ENCODE measurements around the gene PIGU.
A peak's percentile ranks its signal among the peaks of the same experiment; 100 is the strongest.
"Not testable (repeated sequence)": the region's sequence is repeated elsewhere in the genome, so short reads cannot be mapped to it uniquely, and the experiment has no call there.

PIGU gene

DNA sequence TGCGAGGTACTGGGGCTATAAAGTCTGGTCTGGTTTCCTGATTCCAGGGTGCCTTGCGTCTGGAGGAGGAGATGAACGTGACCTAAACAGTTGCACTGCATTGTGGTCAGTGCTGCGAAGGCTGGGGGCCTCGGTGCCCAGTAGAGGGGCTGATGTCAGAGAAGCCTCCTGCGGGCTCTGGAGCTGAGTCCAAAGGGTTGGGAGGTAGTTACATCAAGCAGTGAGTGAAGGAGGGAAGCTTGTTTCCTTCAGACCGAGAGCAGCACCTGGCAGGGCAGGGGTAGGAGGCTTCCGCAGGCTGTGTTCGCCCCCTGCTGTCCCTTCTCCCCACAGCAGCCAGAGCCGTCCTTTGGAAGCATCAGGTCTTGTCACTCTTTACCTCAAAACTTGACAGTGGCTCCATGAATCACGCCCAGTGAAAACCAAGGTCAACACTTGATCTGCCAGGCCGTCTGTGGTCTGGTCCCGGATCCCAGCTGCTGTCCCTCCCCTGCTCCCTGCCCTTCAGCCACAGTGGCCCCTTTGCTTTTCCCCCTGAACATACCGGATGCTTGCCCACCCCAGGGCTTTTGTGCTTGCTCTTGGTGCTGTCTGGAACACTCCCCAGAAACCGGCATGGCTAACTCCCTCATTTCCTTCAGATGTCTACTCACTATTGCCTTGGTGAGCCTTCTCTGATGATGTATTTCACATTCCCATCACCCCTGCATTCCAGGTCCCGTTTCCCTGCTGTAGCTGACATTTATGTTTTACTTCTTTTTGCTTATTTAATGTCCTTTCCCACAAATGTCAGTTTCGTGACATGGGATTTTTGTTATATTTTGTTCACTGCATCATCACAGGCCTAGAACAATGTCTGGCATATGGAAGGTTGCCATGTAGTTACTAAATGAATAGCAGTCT, 153.7 kb downstream of the PIGU start:
- FAIRE-seq (peak; percentile 24), DNase-seq (ENCODE audit: extremely low spot score, insufficient read length, low read depth) (no peak)

DNA sequence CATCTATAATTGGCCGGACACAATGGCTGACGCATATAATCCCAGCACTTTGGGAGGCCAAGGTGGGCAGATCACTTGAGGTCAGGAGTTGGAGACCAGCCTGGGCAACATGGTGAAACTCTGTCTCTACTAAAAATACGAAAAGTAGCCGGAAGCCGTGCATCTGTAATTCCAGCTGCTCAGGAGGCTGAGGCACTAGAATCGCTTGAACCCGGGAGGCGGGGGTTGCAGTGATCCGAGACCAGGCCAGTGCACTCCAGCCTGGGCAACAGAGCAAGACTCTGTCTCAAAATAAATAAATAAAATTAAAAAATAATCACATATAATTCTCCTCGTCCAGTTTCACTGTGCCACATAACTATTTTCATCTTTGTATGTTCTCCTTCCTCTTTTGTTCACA, 157.1 kb downstream of the PIGU start:
- FAIRE-seq; DNase-seq (ENCODE audit: extremely low spot score, insufficient read length, low read depth): not testable (repeated sequence)

- DNase-seq (ENCODE audit: extremely low spot score, insufficient read length, low read depth); FAIRE-seq: not testable (repeated sequence)
These were observed 158.0 kb downstream of the PIGU start for GRCh38 chr20:34518863-34519262.

DNA sequence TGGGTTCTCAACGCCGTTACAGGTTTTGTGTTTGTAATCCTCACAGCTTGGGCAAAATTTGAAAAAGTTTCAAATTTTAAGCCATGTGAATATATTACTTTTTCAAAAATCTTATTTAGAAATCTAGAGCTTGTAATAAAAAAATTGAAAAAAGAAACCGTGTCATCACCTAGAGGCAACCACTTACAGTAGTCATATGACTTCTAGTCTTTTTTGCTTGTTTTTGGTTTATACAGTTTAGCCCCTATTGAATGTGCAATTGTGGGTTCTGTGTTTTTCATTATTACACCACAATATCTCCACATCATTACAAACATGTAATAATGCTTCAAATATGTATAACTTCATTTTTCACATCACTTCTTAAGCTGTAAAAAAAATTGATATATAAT, 159.8 kb downstream of the PIGU start:
- FAIRE-seq (no peak), DNase-seq (ENCODE audit: extremely low spot score, insufficient read length, low read depth) (no peak)

DNA sequence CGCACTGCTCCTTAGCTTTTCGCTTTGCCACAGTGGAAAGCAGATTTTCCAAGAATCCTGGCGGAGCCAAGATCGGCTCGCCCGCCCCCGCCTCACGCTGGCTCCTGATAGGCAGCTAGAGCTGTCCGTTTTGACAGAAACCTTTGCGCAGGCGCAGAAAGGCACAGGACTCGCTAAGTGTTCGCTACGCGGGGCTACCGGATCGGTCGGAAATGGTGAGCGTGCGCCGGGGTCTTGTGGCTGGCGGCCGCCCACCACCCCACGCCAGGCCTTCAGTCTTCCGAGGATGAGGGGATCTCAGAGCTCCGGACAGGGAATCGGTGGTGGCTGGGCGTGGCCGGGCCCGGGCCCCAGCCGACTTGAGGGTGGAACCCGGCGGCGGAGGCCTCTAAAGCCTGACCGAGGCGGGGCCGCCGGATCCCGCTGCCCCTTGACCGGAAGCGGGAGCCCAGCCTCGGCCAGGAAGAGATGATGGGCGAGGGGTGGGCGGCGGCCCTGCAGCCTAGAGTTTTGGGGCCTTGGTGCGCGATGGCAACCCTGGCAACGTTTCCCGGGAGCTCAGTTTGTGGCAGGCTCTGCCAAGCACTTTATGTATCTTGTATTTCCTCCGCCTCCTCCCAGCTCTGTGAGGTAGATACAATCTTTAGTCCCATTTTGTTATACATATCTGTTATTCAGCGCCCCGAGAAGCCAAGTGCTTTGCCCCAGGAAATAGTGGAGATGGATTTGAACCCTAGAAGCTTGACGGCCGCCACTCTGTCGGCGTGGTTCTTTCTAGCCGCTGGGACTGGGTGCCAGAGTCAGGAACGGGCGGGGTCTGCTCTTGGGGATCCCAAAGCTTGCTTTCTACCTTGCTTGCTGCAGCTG, 160.4 kb downstream of the PIGU start, which contains the start of gene DYNLRB1:
DYNLRB1 (plus strand) TSS at position 176 of the 867 bp plus-strand sequence; CDS start at position 213, 37 bp downstream.
- peak; percentile 86 for FAIRE-seq
- peak; percentile 77 for DNase-seq (ENCODE audit: extremely low spot score, insufficient read length, low read depth)

DNA sequence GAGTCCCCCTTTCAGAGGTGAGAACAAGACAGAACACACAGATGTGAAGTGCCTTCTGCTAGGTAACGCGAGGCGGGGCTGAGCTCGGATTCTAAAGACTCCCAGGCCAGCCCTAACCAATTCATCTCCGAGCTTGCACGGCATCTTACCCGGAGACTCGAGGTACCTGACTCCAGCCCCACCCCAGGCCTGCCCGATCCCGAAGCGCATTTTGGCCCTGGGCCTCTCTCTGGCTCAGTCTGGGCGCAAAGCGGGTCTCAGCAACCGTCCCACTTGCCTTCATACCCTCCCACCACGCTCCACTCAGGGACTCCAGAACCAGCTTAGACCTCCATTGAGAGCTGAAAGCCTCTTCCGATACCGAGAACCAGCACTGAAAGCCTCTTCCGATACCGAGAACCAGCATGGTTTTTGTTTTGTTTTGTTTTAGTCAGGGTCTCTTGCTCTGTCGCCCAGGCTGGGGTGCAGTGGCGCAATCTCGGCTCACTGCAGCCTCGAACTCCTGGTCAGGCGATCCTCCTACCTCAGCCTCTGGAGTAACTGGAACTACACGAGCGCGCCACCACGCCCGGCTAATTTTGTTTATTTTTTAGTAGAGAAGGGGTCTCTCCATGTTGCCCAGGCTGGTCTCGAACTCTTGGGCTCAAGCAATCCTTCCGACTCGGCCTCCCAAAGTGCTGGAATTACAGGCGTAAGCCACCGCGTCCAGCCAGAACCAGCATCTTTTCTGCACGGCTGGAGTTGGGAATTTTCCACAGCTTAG, 161.2 kb downstream of the PIGU start:
- DNase-seq (ENCODE audit: extremely low spot score, insufficient read length, low read depth) (peak; percentile 44), FAIRE-seq (peak; percentile 78)

DNA sequence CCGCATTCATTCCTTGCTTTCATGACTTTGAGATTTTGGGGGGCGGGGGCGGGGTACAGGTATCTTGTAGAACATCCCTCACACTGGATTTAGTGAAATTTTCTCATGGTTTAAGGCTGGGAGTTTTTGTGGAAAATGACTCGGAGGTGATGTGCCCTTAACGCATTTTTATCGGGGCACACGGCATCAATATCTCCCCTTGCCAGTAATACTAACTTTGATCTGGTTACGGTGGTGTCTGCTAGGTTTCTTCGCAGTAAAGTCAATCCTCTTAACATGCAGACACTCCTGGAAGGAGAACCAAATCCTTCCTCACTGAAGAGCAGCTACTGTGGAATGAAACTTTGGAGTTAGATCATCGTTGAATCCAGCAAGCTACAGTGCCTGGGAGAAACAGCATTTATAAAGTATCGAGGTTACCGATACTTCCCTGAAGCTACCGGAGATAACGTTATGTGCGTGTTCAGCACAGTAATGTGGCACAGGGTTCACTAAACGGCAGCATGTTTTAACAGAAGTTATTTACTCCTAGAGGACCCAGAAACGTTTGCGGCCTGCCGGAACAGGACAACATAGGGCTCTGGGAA, 161.9 kb downstream of the PIGU start:
- DNase-seq (ENCODE audit: extremely low spot score, insufficient read length, low read depth) (no peak), FAIRE-seq (no peak)

GRCh38 chr20:34514034-34514433, 162.9 kb downstream of the PIGU start:
- FAIRE-seq; DNase-seq (ENCODE audit: extremely low spot score, insufficient read length, low read depth): not testable (repeated sequence)

GRCh38 chr20:34512955-34513419, 163.9 kb downstream of the PIGU start:
- DNase-seq (ENCODE audit: extremely low spot score, insufficient read length, low read depth) (no peak), FAIRE-seq (no peak)

DNA sequence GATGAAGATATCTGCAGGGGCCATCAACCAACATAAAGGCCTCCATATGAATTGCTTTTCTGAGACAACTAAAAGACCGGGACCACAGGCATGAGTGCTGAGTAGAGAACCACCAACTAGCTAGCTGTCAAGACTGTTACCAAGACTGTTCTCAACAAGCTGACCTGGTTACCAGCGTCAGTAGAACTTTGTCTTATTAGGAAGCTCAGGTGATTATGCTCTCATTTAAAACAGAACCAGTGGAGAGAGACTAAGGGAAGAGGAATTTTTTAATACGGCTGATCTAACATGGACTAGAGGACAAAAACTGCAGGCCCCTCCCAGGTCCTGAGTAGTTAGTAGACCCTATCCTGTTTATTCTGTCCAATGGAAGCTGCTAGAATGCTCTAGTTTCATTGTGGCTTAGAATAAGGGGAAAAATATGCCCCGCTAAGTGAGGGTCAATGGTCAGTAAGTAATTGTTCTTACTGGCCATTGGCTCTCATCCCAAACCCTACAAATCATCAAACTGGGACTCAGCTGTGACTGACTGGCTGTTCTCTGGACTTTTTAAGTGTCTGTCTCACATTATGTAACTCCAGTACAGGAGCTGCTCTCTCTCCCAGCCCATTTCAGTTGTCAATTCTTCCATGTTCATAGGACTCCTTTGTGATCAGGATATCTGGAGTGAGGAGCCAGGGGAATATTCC, 164.5 kb downstream of the PIGU start:
- no peak for DNase-seq (ENCODE audit: extremely low spot score, insufficient read length, low read depth)
- FAIRE-seq = no peak

DNA sequence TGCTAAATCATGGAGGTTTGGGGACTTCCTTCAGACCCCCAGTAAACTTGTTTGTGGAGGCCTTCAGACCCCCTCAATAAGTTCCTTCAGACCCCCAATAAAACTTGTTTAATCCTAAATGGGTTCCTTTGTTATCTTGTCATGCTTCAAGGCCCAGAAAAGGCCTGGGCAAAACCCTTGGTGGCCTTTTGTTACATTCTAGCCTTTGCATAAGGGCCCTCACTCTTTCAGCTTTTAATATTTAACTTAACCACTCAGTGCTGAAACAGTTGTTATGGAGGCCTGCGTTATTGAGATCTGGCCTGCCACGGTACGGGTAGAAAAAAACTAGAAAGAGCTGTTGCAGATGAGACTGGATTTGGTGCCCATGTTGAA, 165.0 kb downstream of the PIGU start:
- FAIRE-seq (no peak), DNase-seq (ENCODE audit: extremely low spot score, insufficient read length, low read depth) (no peak)

GRCh38 chr20:34510575-34510974, 166.3 kb downstream of the PIGU start:
- FAIRE-seq (no peak), DNase-seq (ENCODE audit: extremely low spot score, insufficient read length, low read depth) (no peak)
